Pancreas (tissue), 10 donors: ENCODE measurements around the gene XYLT2. TPM values are rescaled to one million over a fixed set of nuclear protein-coding genes. Genes with fewer than 3 reads are reported as not detected.
A peak's percentile ranks its signal among the peaks of the same experiment; 100 is the strongest.

Source experiments
- ATAC-seq, 4 donors: fragments of 200-7000 bp; cut with Tn5 transposase; one replicate each; pipeline versions ENCODE4 v1.8.0 to v1.9.1; 2020; ENCODE audit warnings: mild to moderate bottlenecking in 4 of 4, moderate library complexity in 4 of 4
- DNase-seq, 6 donors: peaks; one replicate each; pipeline ENCODE4 v3.0.0-alpha.2; 2020
- FAIRE-seq: peaks from 2 replicates; lab custom pipeline; 2012; peaks lifted over from hg19 to GRCh38; lab: Jason Lieb, UNC
- H3K27ac ChIP-seq, 4 donors: fragments of 200-600 bp; sonication (generic); 1 replicate in 3 of 4; 2 replicates in 1 of 4; pipeline versions ENCODE4 v1.5.0 to v1.8.0; 2020
- H3K27me3 ChIP-seq, 4 donors: fragments of 200-600 bp; one replicate each; pipeline ENCODE4 v1.8.0; 2021
- H3K36me3 ChIP-seq, 3 donors: fragments of 200-600 bp; sonication (generic) in 1 of 3; one replicate each; pipeline versions ENCODE4 v1.5.0 to v1.8.0; 2020 to 2021
- H3K4me1 ChIP-seq, 3 donors: fragments of 200-600 bp; one replicate each; pipeline ENCODE4 v1.8.0; 2021
- H3K4me3 ChIP-seq, 4 donors: fragments of 200-600 bp; sonication (generic) in 2 of 4; one replicate each; pipeline versions ENCODE4 v1.5.0 to v1.8.0; 2020 to 2021
- H3K9me3 ChIP-seq, 4 donors: fragments of 200-600 bp; one replicate each; pipeline ENCODE4 v1.8.0; 2021
- WGBS, 2 donors: extraction: QIAGEN DNeasy Blood & Tissue Kit; methylation state at CpG; one replicate each; pipeline ENCODE4 v1.1.7; 2013; 5-methylcytosine and 5-hydroxymethylcytosine counted together
- intact Hi-C, 3 donors: fragments of 100-400 bp; cut with DNase I; formaldehyde crosslinking; loops; one replicate each; pipeline versions ENCODE4 v1.11.1 to v1.14.2; 2022
- polyA plus RNA-seq, 2 donors: library from polyadenylated mRNA; stranded (reverse); fragments of 200-250 nt; gene quantifications; one replicate each; pipeline ENCODE4 v1.2.3, GENCODE V29; 2013
- total RNA-seq, 6 donors: library from RNA; stranded (reverse); fragmentation: NEBNext Ultra II Directional in 4 of 6; extraction: Animal tissue kit (Norgen Biotek cat#: 25700) in 4 of 6; gene quantifications; one replicate each; pipeline versions ENCODE4 v1.2.1 to v1.2.4, GENCODE V29; 2021 to 2023
- TF ChIP-seq, protein P1 (sequence below), 4 donors: fragments of 200-600 bp; sonication (generic) in 3 of 4; IDR thresholded peaks; one replicate each; pipeline versions ENCODE4 v1.5.0 to v1.8.0; 2021; ENCODE audit warnings: antibody characterized with exemption in 4 of 4
- donor health status: healthy with polysubstance abuse.
- donor health status: DM: no; HTN: no; CAD: no; lungs with moderate emphysema.
- donor health status: DM: no; HTN: no; CAD: no.
- donor health status: control.
- donor health status: control.
- donor health status: Bipolar disorder and iron deficiency.
- donor health status: DM: yes; HTN: yes; CAD: no.
- donor health status: DM: no; HTN: no; CAD: no.
- donor health status: DM: no; HTN: no; CAD: no.
- donor health status: DM: yes; HTN: yes; CAD: no.

The XYLT2 gene
- total and polyA plus RNA-seq, 8 donors = 9.8 to 15.5 (median 12.6) TPM

DNA sequence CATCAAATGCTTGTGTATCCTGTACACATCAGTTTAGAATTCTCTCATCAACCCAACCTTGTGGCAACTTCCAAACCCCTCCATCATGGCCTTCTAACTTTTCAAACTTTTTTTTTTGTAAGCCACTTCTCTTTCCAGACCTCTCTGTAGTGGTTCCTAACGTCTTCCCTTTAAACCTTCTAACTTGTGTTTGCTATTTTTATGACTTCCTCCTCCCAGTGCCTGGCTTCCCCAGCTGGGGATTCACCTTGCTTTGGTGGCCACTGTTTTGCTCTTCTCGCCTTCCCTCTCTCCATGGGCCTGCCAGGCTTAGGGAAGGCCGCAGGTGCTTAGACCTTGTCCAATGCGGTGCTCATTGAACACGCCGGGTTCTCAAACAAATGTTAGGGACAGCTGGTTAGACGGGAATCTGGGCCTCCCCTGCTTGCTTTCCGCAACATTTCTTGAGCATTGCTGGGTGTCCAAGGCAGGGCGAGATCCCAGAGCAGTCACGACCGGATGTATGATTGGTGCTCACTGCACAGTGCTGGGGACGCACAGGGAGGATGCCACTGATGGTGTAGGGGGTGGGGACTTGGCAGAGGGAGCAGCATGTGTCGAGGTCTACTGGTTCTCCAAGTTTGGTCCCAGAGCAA lies 1.1 kb upstream of the XYLT2 start:
- H3K27me3 ChIP-seq = no peaks in the 10 kb centered on the region
- H3K4me3 ChIP-seq = no peak overlapping the region
- ATAC-seq = peak in 1 of 4 donors; percentile 1
- H3K9me3 ChIP-seq = no peaks in the 10 kb centered on the region
- H3K36me3 ChIP-seq = no peaks in the 10 kb centered on the region
- FAIRE-seq = no peak
- H3K27ac ChIP-seq = no peak overlapping the region
- 75 to 76% methylated on average over 13 of the region's 13 CpGs for WGBS, 2 donors
- intact Hi-C loops = no loop called here
- TF ChIP-seq, protein P1, sequence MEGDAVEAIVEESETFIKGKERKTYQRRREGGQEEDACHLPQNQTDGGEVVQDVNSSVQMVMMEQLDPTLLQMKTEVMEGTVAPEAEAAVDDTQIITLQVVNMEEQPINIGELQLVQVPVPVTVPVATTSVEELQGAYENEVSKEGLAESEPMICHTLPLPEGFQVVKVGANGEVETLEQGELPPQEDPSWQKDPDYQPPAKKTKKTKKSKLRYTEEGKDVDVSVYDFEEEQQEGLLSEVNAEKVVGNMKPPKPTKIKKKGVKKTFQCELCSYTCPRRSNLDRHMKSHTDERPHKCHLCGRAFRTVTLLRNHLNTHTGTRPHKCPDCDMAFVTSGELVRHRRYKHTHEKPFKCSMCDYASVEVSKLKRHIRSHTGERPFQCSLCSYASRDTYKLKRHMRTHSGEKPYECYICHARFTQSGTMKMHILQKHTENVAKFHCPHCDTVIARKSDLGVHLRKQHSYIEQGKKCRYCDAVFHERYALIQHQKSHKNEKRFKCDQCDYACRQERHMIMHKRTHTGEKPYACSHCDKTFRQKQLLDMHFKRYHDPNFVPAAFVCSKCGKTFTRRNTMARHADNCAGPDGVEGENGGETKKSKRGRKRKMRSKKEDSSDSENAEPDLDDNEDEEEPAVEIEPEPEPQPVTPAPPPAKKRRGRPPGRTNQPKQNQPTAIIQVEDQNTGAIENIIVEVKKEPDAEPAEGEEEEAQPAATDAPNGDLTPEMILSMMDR (IDR thresholded peaks at IDR 0.05) = no peak
- DNase-seq = peak in 2 of 6 donors; percentile 21 to 53
- H3K4me1 ChIP-seq = peaks cover 0 to 3% (median 3%) of the 10 kb centered on the region in 3 donors

DNA sequence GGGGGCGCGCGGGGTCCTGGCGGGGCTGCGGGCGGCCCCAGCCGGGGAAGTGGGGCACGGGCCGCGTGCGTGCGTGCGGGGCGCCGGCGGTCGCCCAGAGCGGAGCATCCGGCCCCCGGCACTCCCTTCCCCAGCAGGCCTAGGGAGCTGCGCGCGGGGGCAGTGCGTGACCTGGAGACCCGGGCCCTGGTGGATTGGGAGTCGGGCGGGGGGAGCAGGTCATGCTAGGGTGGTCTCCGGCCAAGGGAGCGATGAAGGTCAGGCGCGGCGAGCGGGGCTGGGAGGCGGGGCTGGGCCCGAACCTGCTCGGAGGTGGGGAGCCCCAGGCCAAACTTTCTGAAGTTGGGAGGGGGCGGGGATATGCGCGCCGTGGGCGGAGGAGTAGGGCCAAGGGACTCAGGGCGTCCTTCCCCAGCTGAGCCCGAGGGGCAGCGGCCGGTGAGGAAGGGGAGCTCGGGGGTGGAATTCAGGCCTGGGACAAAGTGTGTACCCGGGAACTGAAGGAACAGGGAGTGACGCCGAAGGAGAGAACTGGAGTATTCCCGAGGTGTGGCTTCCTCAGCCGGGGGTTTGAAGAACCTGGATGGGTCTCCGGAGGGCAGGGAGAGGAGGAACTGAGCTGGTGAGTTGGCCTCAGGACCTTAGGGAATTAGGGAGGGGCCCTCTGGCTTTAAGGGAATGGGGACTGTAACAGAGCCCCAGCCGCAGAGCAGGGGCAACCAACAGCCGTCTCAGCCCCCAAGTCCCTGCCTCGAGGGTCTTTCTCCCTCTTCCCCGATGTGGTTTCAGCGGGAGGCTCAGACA lies 589 bp downstream of the XYLT2 start:
- Histone ChIP-seq H3K27ac (no peak overlapping the region), H3K4me3 (peak overlapping the region; percentile 63 to 86 (median 79)), H3K4me1 (peaks cover 0 to 3% (median 3%) of the 10 kb centered on the region in 3 donors), H3K27me3 (no peaks in the 10 kb centered on the region), H3K36me3 (no peaks in the 10 kb centered on the region), H3K9me3 (no peaks in the 10 kb centered on the region)
- FAIRE-seq (no peak), ATAC-seq (peak; percentile 25 to 53 (median 42)), DNase-seq (peak; percentile 49 to 87 (median 62))
- intact Hi-C loops = no loop called here
- WGBS, 2 donors = 1 to 3% methylated on average over 37 to 57 of the region's 57 CpGs
- TF ChIP-seq, protein P1 (IDR thresholded peaks at IDR 0.05) = no peak

DNA sequence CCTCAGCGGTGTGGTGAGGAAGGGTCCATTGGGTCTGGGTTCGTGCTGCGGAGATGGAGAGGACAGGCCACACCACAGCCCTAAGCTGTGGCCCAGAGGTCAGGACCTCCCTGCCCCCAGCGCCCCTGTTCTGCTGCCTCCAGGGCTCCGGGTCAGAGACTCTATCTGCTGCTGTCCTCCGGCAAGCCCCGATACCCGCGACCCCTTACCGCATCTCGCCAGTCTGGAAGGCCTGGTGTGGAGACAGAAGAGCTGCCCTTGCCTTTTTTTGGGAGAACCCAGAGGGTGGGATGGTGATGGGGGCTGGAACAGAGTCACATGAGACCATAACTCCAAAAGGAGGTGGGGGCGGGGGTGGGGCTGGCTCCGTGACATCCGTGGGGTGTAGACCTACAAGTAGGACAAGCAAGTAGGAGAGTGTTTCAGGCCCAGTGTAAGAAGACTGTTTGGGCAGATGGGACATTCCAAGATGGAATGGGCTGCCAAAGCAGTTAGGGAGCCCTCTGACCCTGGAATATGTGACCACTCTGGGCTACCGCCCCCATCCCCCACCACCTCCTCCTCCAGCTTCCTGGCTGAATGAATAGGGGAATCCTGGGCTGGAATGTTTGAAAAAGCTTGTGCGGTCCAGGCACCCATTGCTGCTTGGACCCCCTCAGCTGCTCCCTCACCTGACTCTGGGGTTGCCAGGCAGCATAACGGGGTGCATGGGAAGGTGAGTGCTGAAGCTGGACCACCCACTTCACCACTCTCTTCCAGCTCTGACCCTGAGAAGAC lies 1.4 kb downstream of the XYLT2 start:
- H3K36me3 ChIP-seq = no peaks in the 10 kb centered on the region
- no peaks in the 10 kb centered on the region for H3K9me3 ChIP-seq
- no peaks in the 10 kb centered on the region for H3K27me3 ChIP-seq
- DNase-seq (peak in 2 of 6 donors; percentile 52 to 71), FAIRE-seq (no peak), ATAC-seq (no peak)
- peaks cover 0 to 3% (median 3%) of the 10 kb centered on the region in 3 donors for H3K4me1 ChIP-seq
- peak overlapping the region in 3 of 4 donors; percentile 76 to 86 (median 82) for H3K4me3 ChIP-seq
- intact Hi-C loops = no loop called here
- 43 to 46% methylated on average over 17 of the region's 17 CpGs for WGBS, 2 donors
- TF ChIP-seq, protein P1 (IDR thresholded peaks at IDR 0.05) = no peak
- no peak overlapping the region for H3K27ac ChIP-seq

DNA sequence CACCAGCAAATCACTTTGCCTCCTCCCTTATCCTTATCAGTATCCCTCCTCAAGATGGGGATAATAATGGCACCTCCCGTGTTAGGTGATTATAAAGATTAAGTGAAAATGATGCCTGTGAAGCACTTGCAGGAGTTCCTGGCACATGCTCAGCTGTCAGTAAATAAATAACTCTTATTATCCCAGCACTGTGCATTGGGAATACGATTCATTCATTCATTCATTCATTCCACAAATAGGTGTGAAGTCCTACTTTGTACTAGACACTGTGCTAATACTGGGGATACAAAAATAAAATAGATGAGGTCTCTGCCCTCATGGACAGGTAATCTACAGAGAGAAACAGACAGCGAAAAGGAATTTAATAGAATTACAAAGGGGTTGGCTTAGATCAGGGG lies 2.0 kb downstream of the XYLT2 start:
- no peak overlapping the region for H3K4me3 ChIP-seq

More for the DNA sequence above, 2.0 kb downstream of the XYLT2 start:
- FAIRE-seq (no peak), ATAC-seq (no peak), DNase-seq (no peak)
- WGBS, 2 donors = 40 to 45% methylated on average over 3 of the region's 3 CpGs
- Histone ChIP-seq H3K36me3 (no peaks in the 10 kb centered on the region), H3K27me3 (no peaks in the 10 kb centered on the region), H3K9me3 (no peaks in the 10 kb centered on the region), H3K4me1 (peaks cover 0 to 3% (median 3%) of the 10 kb centered on the region in 3 donors), H3K27ac (no peak overlapping the region)
- intact Hi-C loops = no loop called here
- TF ChIP-seq, protein P1 (IDR thresholded peaks at IDR 0.05) = no peak
